GM10847 (cell line): ENCODE data around the gene ALKBH8.

Experiments used
- POLR2A ChIP-seq: IDR thresholded peaks from 2 replicates; pipeline ENCODE4 v1.6.1; 2011; ENCODE audit not compliant: insufficient read length; ENCODE audit errors: extremely low read depth

Gene ALKBH8

DNA sequence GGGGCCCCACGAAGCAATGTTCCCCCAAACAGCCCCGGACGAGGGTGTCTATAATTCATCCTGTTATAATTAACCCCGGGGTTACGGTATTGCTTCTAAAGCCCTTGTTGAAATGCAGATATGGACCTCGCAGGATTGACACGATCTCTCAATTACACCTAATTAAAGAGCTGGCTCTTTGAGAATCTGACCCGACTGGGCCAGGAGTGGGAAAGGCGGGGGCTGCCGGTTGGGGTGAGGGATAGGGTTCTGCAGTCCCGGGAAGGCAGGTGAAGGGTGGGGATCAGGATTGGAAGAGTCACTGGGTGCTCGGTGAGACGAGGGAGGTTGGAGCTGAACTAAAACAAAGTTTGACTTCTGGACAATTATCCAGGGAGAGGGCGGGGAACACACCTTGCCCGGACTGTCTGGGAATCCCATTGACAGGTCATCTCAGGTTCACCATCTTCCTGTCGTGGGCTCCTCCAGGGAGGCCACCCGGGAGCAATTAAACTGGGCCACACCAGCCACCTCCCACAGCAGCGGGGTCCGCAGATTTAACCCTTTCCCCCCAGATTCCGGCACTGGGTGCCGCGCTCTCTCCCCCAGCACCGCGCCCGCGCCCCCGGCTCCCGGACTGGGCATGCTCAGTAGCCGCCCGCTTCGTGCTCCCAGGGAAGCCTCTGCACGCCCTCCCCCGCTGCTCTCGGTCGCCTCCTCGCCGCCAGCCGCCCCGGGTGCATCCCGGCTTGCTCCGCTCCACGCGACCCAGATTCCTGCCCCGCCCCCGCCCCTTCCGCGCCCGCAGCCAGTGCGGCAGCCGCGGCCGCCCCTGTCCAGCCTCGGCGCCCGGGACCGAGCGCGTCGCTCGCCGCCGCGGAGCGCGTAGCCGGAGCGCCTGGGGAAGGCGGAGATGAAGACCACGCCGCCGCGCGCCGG, 25.2 kb upstream of the ALKBH8 start, which contains the start of gene ELMOD1:
ELMOD1 (plus strand) TSS at position 688 of the 918 bp plus-strand sequence. CDS start 27,043 bp downstream, outside the sequence.
- TF ChIP-seq POLR2A, result no peak

DNA sequence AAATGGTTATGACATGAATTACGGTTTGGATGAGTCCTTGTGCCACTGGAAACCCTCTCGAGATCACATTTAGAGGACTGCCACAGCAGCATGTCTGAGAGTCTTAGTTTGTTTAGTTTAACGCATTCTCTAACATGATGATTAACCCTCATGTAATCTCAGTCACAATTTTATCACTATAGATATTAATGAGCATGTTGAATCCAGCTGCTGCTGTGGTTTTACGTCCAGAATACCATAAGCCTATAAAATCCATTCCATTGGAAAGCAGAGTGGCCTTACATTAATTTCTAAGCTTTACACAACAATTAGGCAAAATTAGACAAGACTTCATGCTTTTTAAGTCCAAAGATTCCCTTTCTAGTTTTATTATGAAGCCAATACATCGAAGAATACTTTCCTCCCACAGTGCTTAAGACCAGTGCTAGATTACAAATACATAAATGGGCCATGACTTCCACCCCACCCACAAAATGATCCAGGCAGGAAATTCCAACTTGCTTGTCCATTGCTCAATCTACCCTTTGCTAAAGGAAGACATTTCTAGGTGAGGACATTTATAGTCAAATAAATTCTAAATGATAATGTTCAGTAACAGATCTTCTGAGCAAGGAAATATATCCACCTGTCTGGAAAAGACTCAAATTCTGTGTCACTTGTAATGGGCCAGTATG, 21.9 kb upstream of the ALKBH8 start:
- no peak for TF ChIP-seq POLR2A

DNA sequence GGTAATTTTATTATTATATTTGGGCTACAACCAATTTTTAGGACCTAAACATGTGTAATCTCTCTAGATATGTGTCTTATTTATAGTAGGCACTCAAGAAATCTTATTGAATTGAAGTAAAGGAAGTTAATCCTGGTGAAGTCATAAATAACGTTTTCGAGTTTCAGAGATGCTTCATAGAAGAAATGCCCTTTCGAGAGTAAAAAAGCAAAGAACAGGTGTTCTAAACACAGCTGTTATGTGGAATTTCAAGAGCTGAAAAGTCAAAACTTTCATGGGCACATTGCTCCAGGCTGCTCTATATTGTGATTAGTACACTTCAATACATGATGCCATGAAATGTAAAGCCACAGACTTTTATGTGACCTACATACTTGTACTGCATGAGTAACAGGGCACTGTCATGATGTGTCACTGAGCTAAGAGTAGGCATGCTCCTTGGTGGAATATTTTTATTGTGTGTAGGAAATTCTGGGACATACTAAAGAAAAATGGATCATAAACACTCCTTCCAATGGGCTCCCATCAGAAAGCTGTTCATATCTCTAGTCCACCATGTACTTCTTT, 18.2 kb upstream of the ALKBH8 start:
- TF ChIP-seq POLR2A, result no peak

DNA sequence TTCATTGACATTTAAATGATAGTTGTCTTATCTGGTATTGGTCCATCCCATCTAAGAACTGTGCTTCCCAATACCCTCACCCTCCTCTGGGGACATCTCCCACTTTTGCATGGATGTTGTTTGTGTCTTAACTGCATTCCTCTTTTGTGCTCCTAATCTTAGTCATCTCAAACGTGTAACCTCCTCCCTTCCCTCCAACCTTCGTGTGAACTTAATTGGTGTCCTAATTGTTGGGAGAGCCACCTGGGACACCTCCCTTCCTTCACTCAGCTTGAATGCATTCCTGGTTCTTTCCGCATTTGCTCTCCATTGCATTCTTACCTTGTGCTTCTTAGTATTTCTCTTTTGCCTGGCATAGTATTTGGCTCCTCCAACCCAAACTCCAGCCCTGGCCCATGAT, 15.6 kb upstream of the ALKBH8 start:
- TF ChIP-seq POLR2A, result no peak

DNA sequence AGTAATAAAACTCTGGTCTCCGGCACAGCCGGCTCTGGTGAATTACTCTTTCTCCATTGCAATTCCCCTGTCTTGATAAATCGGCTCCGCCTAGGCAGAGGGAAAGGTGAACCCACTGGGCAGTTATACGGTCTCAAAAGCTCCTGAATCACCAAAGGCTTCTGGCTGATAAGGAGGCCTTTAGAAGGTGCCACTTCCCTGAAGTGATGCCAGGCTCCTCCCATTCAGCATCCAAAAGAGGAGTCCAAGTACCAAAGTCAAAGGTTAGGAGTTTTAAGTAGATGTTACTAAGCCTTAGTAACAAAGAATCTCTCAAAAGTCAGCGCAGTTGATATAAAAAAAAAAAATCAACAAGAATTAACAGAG, 11.8 kb upstream of the ALKBH8 start:
- TF ChIP-seq POLR2A, result no peak

DNA sequence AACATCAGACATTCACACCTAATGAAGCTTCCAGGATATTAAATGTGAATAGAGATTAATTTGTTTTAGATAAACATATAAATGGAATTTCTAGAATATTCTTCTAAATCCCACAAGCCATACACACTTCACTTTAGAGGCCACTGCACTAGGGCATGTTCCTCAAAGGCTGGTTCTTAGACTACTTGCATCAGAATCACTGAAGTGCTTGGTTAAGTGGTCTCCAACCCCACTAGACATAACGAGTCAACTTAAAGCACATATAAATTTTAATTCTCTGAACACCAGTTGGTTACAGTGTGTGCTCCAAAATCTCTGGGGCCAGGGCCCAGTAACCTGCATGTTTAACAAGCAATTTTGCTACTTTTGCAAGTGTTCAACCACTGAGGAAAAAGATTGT, 7.9 kb upstream of the ALKBH8 start:
- TF ChIP-seq POLR2A, result no peak

DNA sequence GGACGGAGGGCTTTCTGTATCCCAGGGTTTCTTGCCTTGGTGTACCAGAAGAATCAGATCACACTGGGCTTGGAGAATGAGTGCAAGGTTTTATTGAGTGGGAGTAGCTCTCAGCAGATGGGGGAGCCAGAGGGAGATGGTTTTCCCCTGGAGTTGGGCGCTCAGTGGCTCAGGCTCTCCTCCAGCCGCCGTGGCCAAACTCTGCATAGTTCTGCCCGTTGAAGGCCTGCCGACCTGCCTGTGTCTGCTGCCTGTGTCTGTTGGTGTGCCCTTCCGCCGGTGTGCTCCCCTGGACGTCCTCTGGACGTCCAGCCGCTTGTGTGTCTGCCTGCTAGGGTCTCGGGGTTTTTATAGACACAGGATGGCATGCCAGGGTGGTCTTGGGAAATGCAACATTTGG, 4.5 kb upstream of the ALKBH8 start:
- no peak for TF ChIP-seq POLR2A

DNA sequence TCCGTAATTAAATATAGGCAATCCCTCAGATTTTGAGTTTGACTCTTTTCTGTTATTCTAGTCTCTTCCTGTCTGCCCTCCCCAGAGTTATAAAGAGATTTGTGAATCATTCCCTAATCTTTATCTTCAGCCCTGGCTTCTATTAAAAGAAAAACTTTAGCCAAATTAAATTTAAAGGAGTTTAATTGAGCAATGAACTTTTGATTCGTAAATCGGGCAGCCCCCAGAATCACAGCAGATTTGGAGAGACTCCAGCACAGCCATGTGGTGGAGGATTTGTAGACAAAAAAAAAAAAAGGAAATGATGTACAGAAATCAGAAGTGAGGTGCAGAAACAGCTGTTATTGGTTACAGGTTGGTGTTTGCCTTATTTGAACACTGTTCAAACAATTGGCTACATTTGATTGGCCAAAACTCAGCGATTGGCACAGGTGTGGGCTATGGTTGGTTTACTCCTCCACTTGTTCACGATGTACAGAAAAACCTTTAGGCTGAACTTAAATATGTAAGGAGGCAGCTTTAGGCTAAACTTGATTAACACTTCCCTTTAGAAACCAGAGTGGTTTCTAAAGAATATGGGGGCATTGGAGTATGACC, 2.3 kb upstream of the ALKBH8 start:
- no peak for TF ChIP-seq POLR2A

DNA sequence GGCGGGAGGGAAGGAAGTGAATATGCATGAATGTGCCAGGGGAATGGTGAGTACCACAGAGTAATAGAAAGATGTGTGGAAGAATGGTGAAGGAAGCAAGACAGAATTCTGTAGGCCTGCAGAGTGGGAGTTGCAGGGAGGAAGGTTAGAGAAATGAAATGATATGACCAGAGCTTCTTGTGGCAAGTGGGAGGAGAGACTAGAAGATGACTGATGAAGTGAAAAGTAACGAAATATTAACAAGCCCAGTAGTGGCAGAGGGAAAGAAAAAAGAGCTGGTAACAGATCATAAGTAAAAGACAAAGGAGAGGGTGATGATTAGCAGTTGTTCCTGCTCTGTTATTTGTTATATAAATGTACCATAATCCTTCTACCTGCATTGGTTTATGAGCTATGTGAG, 1.0 kb upstream of the ALKBH8 start:
- no peak for TF ChIP-seq POLR2A

DNA sequence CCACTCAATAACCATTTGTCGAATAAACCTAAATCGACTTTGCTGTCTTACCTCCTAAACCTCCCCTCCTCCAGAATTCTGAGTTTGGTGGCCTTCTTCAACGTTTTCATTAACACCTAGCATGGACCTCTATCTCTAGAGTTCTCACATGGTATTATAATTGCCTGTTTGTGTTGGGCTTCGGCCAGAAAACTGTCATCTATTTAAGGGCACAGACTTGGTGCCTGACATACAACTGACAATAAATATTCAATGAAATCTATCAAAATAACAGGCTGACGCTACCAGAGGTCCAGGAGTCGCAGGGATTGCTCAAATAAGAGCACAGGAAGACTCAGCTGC, 687 bp downstream of the ALKBH8 start:
- no peak for TF ChIP-seq POLR2A

DNA sequence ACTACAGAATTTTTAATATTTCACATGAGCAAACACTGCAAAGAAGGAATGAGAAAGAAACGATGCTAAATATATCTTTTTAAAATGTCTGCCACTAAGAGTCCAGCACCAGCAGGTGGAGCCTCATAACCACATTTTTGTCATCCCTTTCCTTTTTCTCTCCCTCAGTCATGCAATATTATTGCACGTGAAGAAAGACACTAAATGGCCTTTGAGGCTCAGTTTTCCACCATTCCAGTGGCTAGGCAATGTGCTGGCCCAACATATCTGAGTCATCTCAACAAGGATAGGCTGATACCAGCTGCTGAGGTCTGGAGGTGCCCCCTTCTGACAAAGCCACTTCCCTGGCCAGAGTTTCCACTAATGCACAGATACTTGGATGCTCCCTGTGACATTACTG, 1.8 kb downstream of the ALKBH8 start:
- TF ChIP-seq POLR2A, result no peak

DNA sequence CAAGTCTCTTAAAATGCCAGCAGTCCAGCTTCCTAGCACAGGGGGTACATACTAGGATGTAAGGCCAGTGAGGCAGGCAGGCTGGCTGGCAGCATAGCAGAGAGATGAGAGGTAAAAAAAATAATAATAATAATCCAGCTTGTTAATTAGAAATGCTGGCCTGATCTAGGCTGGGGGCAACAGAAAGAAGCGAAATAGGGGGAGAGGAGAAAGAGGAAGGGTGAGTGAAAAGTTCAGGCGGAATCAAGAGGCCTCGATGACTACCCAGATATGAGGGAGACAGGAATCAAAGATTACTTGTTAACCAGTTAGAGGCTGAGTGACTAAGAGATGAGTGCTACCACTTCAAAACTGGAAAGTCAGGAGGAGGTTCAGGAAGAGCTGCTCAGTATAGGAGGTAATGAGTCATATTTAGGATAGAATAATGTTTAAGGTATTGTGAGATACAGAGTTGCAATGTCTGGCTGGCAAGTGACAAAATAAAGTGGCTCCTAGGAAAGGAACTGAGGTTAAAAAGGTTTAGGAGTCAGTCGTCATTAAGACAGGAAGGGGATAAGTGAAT, 2.8 kb downstream of the ALKBH8 start:
- TF ChIP-seq POLR2A, result no peak

DNA sequence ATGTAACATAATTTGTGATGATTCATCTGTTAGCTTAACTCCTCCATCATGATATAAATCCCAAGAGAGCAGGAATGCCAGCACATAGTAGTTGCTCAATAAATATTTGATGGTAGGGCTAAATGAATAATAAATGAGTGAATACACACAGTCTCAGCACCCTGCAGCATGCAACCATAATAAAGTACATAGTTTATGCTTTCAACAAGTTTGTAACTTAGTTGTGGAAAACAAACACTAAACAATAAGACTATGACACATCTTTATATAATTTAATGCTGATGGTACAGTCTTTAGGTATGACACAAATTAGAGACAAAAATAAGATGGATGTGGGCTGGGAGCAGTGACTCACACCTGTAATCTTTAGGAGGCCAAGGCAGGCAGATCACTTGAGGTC, 3.8 kb downstream of the ALKBH8 start:
- no peak for TF ChIP-seq POLR2A

DNA sequence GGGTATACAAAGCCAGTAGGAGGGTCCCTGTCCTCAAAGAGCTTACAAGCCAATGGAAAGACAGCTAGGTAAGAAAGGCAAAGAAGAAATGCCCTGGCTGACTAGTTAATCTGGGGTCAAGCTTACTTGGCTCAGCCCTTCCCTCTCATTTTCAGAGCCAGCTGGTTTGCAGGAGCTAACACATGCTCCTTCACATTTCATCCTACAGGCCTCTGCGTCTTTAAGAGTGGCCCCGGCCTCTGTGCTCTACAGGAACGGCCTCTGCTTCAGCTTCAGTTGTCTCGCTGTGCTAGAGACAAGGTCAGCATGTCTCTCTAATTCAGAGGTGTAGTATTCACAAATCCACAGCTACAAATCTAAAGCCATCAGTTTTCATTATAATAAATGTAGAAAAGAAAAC, 15.2 kb downstream of the ALKBH8 start:
- no peak for TF ChIP-seq POLR2A

DNA sequence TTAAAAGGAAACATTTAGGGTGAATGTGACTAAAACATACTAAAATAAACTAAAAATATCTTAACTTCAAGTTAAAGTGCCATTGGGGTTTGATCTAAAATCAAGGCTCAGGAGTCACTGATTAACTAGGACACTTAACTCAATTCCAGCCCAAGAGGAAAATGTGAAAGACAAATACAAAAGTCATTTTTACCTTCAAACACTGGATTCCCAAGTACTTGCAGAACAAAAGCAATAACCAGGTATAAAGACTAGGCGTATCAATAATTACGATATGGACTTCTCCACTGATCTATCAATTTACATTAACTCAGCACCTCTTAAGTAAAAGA, 15.6 kb downstream of the ALKBH8 start:
- TF ChIP-seq POLR2A, result no peak
